CMK (cell line): ENCODE data around the gene SHISA8.
"Not testable (repeated sequence)": the region's sequence is repeated elsewhere in the genome, so short reads cannot be mapped to it uniquely, and the experiment has no call there.

Source experiments
- DNase-seq: peaks from one replicate; pipeline ENCODE4 v3.0.0-alpha.2; 2010; ENCODE audit warnings: low read depth

The SHISA8 gene

GRCh38 chr22:41915035-41915785 lies at the start of gene SHISA8:
Gene SHISA8 (minus strand): TSS chr22:41915074. CDS start chr22:41914667, 407 bp downstream.
- no peak for DNase-seq

- no peak for DNase-seq
Measured at GRCh38 chr22:41964112-41964491, 49.2 kb upstream of the SHISA8 start.

DNA sequence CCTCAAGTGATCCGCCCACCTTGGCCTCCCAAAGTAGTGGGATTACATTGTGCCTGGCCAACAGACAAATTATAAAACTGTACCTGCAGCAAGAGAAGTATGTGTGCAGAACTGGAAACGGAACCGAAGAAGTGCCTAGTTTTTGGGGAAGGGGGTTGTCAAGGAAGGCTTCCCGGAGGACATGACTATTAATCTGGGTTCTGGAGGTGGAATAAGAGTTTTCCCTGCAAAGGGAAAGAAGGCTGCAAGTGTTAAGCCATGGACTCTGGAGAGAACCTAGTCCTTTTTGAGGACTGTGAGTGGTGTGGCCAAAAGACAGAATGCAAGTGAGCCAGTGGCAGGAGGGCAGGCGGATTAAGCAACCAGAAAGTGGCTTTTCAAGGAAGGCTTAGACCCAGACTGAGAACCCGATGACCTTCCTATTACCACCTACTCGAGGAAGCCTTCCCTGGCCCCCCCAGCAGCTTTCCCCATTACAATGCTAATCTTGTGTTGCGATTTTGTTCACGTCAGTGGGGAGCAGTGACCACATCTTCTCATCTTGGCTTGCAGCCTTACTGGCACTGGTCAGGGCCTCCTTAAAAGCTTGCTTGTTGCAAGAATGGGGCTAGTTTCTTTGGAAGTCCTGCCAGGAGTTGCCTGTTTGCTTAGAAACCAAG lies 48.7 kb upstream of the SHISA8 start:
- no peak for DNase-seq

DNA sequence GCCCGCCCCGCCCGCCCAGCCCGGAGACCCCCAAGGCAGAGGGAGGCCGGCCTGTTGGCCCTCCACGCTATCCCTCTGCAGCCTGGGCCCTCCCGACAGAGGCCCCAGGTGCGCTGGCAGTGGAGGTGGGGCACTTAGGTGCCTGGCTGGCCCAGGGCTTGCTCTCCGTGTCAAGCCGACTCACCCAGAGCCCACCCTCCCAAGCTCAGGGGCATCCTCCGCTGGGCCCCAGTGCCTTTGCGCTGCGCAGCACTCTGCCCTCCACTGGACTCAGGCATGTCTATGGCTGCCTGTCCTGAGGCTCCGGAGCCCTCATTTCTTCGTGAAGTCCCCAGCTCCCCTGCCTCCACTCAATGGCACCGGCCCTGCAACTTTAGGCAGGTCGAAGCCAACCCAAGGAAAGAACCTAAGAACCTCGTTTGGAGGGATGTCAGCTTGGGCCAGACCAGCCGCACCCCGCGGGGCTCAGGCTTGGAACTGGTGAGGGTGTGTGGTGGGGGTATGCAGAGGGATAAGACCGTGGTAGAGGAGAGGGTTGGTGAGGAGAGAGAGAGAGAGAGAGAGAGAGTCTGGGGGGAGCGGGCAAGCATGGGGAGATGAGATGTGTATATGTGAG lies 43.2 kb upstream of the SHISA8 start:
- no peak for DNase-seq

- no peak for DNase-seq
Measured at GRCh38 chr22:41952713-41953112, 37.8 kb upstream of the SHISA8 start.

DNA sequence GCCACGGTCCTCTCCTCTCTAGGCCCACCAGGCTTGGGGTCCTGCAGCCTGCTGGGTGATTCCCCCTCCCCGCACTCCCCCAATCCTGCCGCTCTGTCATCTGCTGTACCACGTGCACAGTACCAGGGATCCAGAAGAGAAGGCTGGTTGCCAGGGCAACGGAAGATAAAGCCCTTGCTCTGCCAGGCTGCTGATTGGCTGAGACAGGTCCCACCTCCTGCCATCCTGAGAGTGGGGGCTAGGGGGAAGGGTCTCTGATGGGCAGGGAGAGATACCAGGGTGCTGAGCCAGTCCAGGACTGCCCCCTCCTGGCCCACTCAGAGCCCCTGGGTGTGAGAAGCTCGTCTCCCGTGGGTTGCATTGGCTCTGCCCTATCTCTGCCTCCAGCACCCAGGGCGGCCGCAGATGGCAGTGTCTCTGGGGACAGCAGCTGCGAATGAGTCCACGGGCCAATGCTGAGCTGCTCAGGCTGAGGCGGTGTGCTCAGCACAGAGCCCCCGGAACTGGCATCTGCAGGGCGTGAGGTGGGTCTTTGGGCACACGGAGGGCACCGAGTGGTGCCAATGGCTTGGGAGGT lies 37.1 kb upstream of the SHISA8 start, which contains the start of gene SMIM45:
TSS of gene SMIM45 (plus strand) at position 253 of the 577 bp plus-strand sequence.
- DNase-seq, result no peak

- DNase-seq, result no peak
Measured at GRCh38 chr22:41949297-41949965, 34.6 kb upstream of the SHISA8 start.

GRCh38 chr22:41948928-41949296 lies 34.0 kb upstream of the SHISA8 start:
- not testable (repeated sequence) for DNase-seq

DNA sequence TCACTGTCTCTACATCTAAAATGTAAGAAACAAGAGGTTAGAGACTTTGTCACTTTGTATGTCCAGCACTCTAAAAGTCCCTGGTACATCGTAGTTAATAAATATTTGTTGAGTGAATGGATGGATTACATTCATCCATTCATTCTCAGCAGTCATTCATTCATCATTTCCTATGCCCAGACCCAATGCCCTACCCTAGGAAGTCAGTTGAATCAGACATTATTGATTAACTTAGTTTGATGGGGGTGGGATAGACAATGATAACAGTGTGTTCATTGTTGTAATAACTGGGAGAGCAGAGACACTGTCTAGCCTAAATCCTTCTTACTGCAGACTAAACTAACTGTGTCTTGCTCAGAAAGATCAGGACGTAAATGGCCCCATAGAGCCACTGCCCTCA lies 33.3 kb upstream of the SHISA8 start:
- no peak for DNase-seq

- DNase-seq, result no peak
Measured at GRCh38 chr22:41947424-41948080, 32.7 kb upstream of the SHISA8 start.

DNA sequence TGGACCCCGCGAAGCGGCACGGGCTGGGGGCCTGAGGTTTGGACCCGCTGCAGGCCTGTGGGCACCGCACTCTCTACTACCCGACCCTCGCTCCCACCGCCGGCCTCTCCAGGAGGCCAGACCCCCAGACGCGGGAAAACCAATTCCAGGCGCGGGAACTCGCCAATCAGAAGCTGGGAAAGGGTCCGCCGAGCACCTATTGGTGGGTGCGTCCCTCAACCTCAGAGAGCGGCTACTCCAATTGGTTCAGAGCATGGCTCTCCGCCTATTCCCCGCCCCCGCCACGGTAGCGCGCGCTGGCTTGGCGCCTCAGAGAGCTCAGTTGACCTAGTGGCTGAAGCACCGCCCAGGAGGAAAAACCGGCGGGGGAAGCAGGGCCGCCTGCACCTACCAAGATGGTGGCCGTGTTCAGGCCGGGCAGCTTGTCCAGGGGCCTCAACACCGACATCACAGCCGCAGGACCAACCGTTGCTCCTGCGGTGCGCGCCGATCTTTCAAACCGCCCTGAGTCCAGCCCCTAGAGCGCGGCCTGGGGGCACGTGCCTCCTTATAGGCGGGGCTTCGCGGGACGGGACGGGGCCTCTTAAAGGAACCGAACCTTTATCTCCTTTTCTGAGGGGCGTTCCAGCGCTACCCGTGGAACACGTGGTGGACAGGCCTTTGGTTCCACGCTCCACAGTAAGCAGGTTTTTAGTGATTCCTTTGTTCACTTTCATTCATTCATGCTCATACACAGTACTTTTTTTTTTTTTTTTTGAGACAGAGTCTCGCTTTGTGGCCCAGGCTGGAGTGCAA lies 32.0 kb upstream of the SHISA8 start, which contains the start of gene CENPM:
TSS of gene CENPM (minus strand) at position 524 of the 795 bp plus-strand sequence. CDS start at position 448, 76 bp downstream.
- DNase-seq, result peak; percentile 83

GRCh38 chr22:41943661-41944209 lies 28.9 kb upstream of the SHISA8 start:
- DNase-seq, result no peak

GRCh38 chr22:41940832-41941765 lies 26.2 kb upstream of the SHISA8 start:
- DNase-seq, result peak; percentile 62

DNA sequence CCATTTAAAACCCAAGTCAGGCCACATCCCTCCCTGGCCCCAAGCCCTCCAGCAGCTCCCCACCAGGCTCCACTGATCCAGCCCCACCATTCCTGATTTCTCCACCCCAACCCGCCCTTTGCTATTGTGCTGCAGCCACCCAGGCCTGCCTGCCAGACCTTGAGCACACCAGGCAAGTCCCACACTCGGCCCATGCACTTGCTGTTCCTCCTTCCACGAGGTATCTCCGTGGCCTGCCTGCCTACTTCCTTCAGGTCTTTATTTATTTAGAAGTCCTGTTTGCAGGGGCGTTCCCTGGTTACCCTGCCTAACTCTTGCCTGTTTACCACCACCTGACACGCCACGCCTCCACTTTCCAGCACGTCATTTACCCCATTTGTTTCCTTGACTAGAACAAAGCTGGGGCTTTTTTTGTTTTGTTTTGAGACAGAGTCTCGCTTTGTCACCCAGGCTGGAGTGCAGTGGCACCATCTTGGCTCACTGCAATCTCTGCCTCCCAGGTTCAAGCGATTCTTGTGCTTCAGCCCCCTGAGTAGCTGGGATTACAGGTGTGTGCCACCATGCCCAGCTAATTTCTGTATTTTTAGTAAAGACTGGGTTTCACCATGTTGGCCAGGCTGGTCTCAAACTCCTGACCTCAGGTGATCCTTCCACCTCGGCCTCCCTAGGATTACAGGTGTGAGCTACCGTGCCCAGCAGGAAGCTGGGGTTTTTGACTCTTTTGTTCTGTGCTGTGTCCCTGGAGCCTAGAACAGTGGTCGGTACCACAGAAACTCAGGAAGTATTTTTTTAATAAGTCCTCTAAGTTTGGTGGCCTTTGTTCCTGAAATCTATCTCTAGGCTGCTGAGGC lies 25.3 kb upstream of the SHISA8 start:
- no peak for DNase-seq

GRCh38 chr22:41936894-41937169 lies 22.0 kb upstream of the SHISA8 start:
- no peak for DNase-seq

DNA sequence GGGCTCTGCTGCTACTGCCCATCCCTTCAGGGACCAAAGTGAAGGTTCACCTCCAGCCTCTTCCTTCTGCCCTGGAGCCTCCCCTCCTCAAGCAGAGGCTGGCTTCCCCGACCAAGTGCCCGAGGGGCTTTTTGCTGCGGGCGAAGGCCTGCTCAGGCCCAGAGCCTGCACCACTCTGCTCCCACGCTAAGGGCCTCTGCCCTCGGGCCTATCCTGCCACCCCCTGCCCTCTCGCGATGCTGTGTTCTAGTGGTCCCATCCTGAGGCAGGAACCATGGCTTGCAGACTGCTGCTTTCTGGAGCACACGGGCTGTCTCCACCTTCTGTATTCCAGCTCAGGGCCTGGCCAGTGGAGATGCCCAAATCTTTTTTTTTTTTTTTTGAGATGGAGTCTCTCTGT lies 20.6 kb upstream of the SHISA8 start:
- no peak for DNase-seq

- no peak for DNase-seq
Measured at GRCh38 chr22:41935015-41935351, 20.1 kb upstream of the SHISA8 start.

DNA sequence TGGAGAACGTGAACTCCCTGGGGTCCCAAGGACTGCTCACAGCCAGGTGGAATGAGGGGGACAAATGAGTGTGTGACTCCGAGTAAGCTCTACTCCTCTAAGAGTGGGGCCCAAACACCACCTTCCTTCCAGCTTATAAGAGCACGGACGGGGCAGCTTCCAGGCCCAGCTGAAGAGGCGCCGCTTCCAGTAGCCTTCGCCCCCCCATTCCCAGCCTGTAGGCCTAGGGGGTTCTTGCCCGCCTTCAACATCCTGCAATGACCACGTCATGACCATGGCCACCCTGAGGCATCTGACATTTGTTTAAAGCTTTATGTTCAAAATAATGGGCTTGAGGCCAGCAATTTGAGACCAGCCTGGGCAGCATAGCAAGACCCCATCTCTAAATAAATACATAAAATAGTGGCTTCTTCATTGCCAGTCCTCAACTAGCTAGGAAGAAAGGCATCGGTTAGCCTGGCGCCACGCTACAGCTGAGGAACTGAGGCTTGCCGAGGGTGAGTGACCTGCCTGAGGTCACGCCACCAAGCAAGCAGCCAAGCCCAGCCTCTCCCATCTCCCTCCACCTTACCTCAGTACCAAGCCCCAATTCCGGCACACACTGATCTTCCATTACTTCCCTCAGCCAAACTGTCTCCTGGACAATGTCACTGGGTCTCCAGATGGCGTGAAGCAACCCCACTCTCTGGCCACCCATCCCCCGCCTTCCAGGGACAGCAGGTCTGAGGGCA lies 19.6 kb upstream of the SHISA8 start:
- no peak for DNase-seq
